Stimulated activated CD4-positive, alpha-beta T cell treated with anti-CD3 and anti-CD28 coated beads, TNF-alpha, amount 100 ng/mL, for 24 hours (primary cell): ENCODE data around the gene DNAJC6.
"Not testable (repeated sequence)": the region's sequence is repeated elsewhere in the genome, so short reads cannot be mapped to it uniquely, and the experiment has no call there.

Experiments used
- DNase-seq, 3 experiments: peaks; one replicate each; pipeline ENCODE4 v3.0.0-alpha.2; 2020; ENCODE audit warnings: low read depth in 3 of 3

Gene DNAJC6

GRCh38 chr1:65429078-65429477 lies 119.7 kb downstream of the DNAJC6 start:
- no peak for DNase-seq

DNA sequence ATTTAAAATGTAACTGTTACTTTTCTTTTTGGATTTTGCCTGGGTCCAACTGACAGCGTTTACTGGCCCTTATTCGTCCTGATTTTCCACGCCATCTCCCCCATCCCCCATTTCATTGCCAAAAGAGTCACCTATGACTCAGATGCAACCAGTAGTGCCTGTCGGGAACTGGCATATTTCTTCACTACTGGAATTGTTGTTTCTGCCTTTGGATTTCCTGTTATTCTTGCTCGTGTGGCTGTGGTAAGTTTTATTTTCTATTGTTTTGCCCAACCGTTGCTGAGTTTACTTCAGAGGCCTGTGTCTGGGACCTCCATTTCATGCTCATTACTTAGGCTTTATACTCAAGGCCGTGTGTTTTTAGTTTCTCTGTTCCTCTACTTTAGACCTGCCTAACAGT lies 120.5 kb downstream of the DNAJC6 start:
- no peak for DNase-seq

DNA sequence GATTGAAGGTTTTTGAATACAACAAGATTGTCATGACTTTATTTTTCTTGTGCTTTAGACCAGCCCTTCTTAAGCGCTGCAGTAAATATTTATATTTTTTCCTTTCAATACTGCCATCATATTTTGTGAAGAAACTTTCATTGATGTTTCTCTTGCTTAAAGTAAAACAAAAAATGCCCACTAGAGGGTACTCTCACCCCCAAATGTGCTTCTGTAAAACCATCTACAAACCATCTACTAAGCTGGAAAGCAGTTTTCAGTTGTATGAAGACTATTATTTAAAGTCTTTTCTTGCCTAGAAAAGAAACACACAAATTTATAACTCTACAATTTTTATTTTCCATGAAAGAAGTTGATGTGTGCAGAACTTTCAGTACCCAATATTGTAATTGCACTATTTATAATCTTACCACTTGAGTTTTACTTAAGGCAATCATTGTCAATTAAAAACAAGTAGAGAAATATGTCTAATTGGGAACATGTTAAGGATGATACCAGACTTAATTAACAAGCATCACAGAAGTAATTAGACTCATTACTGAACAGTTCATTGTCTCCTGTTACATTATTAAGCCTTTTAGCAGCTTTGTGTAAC lies 121.9 kb downstream of the DNAJC6 start:
- DNase-seq = no peak

DNA sequence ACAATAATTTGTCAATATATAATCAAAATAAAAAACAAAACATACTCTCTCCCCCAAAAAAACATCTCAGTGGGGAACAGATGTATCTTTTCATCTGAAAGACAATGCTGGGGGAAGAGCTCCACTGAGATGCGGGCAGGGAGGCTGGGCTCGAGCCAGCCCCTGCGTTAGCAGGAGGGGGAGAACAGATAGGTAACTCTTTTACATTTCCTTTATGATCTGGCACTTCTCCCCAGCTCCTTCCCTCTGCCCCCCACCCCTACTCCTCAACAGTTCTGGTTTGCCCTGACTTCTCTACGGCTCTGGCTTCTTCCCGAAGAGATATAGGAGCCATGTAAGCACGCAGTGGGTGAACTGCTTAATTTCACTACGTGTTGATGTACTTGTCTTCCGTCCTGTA lies 123.6 kb downstream of the DNAJC6 start:
- no peak for DNase-seq

- DNase-seq = no peak
These were observed 124.9 kb downstream of the DNAJC6 start for GRCh38 chr1:65434255-65434654.

DNA sequence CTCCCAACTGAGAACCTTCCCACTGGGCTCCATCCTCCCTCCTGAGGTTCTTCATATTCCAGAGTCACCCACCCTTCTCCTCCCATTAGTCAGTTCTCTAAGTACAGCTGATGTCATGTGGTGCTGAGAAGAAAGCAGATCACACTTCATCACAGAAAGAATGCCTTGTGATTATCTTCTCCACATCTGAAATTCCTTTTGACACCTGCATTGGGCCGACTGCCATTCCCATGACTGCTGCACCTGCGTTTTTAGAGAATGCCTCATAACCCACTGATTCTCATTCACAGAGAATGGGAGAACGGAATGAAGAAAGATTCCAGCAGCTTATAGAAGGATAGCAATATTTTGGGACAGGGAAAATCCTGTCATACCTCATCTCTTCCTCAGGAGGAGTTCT lies 125.4 kb downstream of the DNAJC6 start:
- no peak for DNase-seq

DNA sequence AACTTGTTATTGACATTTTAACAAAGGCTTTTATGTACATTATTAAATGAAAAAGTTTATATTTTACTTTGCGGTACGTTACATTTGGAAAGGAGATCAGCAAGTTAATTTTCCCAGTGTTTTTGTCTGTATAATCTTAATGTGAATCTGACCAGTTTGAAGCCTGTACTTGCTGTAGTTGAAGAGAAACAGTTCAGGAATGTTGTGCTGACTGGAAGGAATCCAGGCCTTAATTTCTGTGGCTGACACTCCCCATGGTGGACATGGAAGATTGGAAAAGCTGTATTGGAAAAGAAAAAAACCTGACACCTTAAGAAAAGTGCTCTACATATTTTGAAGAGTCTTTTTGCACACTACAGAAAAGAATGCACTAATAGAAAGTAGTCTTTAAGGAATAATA lies 126.6 kb downstream of the DNAJC6 start:
- DNase-seq = no peak

DNA sequence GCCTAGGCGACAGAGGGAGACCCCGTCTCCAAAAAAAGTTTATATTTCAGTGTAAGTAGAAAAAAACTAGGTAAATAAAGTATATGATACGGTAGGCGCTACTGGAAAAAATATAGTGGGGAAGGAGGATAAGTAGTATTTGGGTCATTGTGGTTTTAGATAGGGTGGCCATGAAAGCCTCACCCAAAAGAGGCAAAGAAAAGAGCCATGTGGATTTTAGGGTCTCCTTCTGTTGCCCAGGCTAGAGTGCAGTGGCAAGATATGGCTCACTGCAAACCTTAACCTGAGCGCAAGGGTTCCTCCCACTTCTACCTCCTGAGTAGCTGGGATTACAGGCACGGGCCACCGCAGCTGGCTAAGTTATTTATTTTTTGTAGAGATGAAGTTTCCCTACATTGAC lies 128.3 kb downstream of the DNAJC6 start:
- DNase-seq = no peak

GRCh38 chr1:65440322-65440900 lies 131.1 kb downstream of the DNAJC6 start:
- DNase-seq = no peak

DNA sequence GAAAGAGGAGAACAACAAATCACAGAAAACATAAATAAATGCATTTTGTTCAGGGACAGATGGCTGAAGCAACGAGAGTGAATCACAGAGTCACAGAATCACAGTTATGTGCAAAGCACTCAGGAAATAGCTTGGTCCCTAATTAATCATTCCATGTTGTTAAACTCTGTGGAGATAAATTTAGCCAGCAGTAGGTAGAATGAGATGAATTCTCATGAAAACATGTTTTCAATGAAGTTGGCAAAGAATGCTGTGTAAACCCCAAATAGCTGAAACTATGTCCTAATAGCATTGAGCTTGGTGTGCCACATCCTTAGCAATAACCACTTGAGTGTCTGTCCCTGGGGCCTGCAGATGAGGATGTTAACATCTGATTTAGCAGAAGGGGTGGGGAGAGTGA lies 131.6 kb downstream of the DNAJC6 start:
- no peak for DNase-seq

GRCh38 chr1:65441464-65441863 lies 132.1 kb downstream of the DNAJC6 start:
- no peak for DNase-seq

DNA sequence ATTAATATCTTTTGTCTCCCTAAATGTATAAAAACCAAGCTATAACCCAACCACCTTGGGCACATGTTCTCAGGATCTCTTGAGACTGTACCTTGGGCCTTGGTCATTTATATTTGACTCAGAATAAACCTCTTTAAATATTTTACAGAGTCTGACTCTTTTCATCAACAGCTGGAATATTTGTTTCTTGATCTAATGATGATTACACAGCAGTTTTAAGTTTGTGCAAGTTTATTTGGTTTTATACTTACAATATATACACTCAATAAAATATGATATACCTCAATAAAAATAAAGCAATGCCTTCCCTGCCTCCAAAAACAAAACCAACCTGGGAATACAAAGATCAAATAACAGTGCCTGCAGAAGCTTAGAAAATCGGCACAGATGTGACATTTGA lies 133.1 kb downstream of the DNAJC6 start:
- DNase-seq = no peak

GRCh38 chr1:65443647-65444046 lies 134.3 kb downstream of the DNAJC6 start:
- no peak for DNase-seq

DNA sequence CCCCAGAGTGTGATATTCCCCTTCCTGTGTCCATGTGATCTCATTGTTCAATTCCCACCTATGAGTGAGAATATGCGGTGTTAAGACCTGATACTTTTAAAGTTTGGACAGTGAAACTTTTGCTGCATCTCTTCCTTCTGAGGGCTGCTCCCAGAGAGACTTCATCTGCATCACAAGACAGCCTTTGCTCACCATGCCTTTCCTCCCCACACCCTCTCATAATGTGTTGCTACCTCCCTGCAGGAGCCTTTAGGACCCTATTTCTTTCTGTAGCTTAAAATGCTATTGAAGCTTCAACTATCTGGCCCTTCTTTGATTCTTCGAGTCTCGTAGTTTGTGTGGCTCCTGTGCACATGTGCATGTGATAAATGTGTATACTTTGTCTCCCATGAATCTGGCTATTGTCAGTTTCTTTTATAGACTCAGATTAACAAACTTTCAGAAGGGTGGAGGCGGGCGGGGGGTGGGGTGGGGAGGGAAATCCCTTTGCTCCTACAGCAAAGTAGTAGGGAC lies 134.8 kb downstream of the DNAJC6 start:
- DNase-seq = no peak

DNA sequence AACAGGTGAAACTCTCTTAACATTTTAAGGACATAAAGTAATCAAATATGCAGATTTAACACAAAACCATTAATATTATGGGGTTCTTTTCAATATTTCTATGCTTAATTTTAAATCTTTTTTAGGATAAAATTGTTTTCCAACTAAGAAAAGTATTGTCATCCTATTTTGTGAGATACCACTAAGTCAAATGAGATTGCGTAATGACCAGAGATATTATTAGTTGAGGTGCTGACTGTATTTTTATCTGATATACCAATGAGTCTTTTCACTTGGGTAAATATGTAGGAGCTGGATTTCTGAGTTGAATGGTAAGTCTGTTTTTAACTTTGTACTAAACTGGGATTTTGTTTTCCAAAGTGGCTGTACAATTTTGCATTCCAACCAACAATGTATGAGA lies 136.5 kb downstream of the DNAJC6 start:
- no peak for DNase-seq

- DNase-seq = no peak
These were observed 140.0 kb downstream of the DNAJC6 start for GRCh38 chr1:65449214-65449823.

- DNase-seq = not testable (repeated sequence)
These were observed 146.3 kb downstream of the DNAJC6 start for GRCh38 chr1:65455678-65456077.

DNA sequence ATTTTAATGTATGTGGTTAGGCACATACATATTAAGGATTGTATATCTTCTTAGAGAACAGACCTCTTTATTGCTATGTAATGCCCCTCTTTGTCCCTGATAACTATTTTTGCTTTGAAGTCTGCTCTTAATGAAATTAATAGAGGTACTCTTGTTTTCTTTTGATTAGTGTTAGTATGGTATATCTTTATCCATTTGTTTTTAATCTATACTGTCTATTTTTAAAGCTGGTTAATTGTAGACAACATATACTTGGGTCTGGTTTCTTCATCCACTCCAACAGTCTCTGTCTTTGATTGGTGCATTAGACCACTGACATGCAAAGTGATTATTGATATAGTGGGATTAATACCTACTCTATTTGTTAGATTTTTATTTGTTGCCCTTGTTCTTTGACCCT lies 147.1 kb downstream of the DNAJC6 start:
- DNase-seq = no peak

GRCh38 chr1:65457868-65458267 lies 148.5 kb downstream of the DNAJC6 start:
- DNase-seq = no peak

GRCh38 chr1:65458730-65459396 lies 149.5 kb downstream of the DNAJC6 start:
- no peak for DNase-seq

- no peak for DNase-seq
These were observed 150.0 kb downstream of the DNAJC6 start for GRCh38 chr1:65459397-65459768.
